HG03520 (cell line): ENCODE data around the gene C19orf12.
A peak's percentile ranks its signal among the peaks of the same experiment; 100 is the strongest.
"Not testable (repeated sequence)": the region's sequence is repeated elsewhere in the genome, so short reads cannot be mapped to it uniquely, and the experiment has no call there.

Experiments
- ATAC-seq: cut with Tn5 transposase; IDR thresholded peaks from one replicate; pipeline ENCODE4 v1.9.1; 2021; ENCODE audit warnings: mild to moderate bottlenecking, moderate library complexity; ENCODE audit not compliant: unreplicated experiment

C19orf12 gene

GRCh38 chr19:29677001-29677817 lies 37.9 kb downstream of the C19orf12 start:
- no peak for ATAC-seq

DNA sequence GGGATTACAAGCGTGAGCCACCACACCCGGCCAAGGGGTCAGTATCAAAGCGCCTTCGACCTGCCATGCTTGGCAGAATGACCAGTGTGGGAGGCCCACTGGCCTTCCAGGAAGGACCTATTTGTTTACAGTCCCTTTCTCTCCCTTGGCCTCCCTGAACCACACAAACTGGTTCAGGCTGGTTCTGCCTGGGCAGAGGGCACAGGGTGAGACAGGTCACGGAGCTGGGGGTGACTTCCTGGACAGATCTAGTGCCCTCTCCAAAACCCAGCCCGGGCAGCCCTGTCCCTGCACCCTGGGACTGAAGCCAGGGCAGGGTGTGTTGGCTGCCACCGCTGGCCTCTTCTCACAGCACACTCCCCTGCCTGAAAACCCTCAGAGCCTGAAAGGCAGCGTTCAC lies 38.5 kb downstream of the C19orf12 start:
- no peak for ATAC-seq

- no peak for ATAC-seq
These were observed 39.3 kb downstream of the C19orf12 start for GRCh38 chr19:29675650-29676186.

DNA sequence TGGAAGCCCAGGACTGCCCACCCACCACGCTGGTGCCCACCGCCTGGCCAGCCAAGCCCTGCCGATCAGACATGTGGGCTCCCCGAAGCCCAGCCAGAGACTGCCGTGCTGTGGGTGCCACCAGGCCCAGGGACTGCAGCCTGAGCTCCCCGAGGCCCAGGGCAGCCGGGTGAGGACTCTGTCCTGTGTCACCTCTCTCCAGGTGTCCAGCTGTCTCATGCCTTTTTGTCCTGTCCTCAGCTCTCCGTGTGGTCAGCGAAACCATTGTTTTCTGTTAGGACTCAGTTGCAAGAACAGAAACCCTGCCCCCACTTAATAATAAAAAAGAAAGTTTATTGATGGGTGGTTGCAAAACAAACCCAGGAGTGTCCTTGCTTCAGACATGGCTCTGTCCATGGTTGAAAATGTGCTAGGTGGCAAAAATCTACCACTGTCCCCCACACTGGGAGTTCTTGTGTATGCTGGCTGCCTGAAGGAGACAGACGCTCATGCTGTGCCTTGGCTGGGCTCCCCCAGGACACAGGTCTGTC lies 39.9 kb downstream of the C19orf12 start:
- no peak for ATAC-seq

GRCh38 chr19:29674374-29675119 lies 40.5 kb downstream of the C19orf12 start:
- no peak for ATAC-seq

GRCh38 chr19:29673451-29674371 lies 41.4 kb downstream of the C19orf12 start:
- no peak for ATAC-seq

GRCh38 chr19:29672933-29673336 lies 42.1 kb downstream of the C19orf12 start:
- no peak for ATAC-seq

DNA sequence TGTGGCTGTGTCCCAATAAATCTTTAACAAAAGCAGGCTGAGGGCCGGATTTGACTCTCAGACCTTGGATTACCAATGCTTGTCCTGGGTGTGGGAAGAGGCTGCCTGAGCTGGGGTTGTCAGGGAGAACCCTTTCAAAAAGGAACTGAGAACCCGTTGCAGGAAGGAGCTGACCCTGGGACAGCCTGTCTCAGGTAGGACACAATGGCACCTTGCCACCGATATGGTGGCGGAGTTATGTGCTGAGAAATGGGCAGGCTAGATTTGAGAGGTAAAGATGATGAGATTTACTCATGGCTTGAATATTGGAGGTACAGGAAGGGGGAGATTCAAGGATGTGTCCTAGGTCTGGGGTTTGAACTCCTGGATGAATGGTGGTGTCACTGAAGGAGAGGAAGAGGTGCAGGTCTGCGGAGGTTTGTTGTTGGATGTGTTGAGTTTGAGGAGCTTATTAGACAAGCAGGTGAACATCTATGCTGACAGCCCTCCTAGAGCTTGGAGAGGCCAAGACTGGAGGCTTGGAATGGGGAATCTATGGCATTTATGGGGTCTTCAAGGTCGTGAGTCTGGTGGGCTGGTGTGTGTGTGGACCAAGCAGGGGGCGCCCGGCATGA lies 42.6 kb downstream of the C19orf12 start:
- ATAC-seq, result no peak

DNA sequence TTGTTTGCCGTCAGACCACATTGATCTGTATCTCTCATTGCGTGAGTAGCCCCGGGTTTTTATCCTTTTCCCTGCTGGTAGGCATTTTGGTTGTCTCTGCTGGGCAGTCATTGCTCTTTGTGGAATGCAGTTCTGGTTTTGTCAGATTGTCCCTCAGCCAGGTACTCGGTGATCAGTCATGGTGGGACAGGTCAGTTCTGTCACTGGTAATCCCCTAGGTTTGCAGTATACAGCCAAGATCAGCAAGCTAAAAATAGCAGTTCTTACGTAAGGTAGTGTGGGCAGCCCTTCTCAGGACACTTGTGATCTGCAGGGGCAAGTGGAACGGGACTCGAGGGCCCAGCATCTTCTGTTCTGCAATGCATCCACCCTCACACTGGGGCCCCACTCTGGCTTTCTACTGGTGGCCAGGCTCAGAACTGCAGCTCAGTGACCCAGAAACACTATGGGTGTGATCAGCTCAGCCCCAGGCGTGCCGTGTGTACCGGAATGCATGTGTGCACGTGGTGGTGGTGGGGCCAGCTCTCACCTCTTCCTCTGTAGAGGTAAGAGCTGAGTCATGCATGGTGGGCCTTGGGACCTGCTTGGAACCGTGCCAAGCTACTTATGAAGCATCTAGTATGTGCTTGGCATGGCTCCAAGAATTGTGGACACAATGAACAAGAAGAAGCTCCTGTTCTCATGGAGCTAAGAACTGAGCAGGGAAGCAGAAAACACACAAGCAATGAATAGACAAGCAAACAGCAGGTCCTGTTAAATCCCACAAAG lies 43.5 kb downstream of the C19orf12 start:
- peak; percentile 74 for ATAC-seq

- ATAC-seq, result not testable (repeated sequence)
These were observed 44.1 kb downstream of the C19orf12 start for GRCh38 chr19:29671026-29671392.

DNA sequence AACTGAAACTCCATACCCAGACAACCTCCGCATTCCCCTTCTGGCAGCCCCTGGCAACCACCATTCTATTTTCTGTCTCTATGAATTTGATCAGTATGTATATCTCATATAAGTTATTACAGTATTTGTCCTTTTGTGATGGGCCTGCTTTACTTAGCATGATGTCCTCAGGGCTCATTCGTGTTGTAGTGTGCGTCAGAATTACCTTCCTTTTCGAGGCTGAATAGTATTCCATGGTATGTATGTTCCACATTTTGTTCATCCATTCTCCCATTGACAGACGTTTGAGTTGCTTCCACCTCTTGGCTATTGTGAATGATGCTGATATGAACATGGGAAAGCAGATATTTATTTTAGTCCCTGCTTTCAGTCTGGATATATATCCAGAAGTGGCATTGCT lies 44.8 kb downstream of the C19orf12 start:
- ATAC-seq, result no peak

GRCh38 chr19:29668746-29669609 lies 46.1 kb downstream of the C19orf12 start:
- ATAC-seq, result no peak

- no peak for ATAC-seq
These were observed 47.1 kb downstream of the C19orf12 start for GRCh38 chr19:29667901-29668341.

- ATAC-seq, result no peak
These were observed 47.7 kb downstream of the C19orf12 start for GRCh38 chr19:29667387-29667783.

GRCh38 chr19:29666578-29667386 lies 48.3 kb downstream of the C19orf12 start:
- ATAC-seq, result no peak

DNA sequence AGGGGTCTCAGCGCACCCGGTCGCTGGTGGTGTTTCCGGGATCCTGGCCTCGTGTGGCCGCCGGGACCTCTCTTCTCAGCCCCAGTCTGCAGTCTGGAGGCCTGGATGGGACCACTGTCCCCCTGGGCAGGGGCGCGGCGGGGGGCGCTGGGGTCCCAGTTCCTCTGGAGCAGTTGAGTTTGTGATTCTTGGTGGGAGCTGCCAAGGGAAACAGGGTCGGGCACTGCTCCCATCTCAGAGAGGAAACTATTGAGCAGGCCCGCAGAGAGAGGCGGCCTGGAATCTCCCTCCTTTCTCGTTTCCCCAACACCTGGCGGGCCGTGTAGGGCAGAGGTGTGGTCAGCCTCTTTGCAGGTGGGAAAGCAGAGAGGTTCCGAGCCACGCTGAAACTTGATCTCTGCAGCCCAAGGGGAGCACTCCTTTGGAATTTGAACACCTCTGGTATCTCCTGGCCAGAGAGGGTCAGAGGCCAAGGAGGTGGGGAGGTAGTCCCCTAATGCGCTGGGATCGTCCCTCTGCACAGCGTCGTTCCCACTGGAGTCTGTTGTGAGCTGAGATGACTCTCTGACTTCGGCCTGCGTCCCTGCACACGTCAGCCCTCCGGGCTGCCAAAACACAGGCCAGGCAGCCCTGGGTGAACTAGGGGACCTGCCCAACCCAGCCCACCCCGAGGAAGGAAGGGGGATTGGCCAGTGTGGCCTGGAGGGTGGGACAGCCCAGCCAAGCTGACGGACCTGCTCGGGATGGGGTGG lies 49.1 kb downstream of the C19orf12 start:
- peak; percentile 13 for ATAC-seq
